ENCODE data around the gene CDON. TPM values are rescaled to one million over a fixed set of nuclear protein-coding genes. Genes with fewer than 3 reads are reported as not detected.

The CDON gene
- total and polyA plus RNA-seq, 9 of the 15 experiments (the other 6 are each of a cell fraction or from before 2014, with no cell fraction given): 0.08 to 0.64 (median 0.40) TPM

DNA sequence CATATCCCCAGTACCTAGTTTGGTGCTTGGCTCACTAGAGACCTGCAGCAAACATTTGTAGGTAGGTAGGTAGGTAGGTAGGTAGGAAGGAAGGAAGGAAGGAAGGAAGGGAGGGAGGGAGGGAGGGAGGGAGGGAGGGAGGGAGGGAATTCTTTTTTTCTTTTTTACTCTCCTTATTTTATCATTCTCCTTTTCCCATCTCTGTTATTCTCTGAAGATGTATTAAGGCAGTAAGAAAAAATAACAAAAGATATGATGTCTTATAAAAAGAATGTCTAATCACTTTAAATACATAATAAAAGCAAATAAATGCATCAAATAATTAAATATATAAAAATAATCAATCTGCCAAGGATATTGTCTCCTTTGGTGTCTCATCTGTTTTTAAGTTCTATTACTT, 88.4 kb downstream of the CDON start:
- ATAC-seq: no peak
- Histone ChIP-seq H3K27ac (ENCODE audit: extremely low read depth, low read depth, low read length) (no peak overlapping the region), H3K9ac (ENCODE audit: insufficient read depth in 1 of 2, low read depth in 2 of 2, low read length in 2 of 2) (no peak overlapping the region), H3K9me1 (ENCODE audit: control insufficient read depth, insufficient read depth, low read length) (no peaks in the 10 kb centered on the region), H3K9me3 (replicated peaks; ENCODE audit: control insufficient read depth, insufficient read depth, low read depth, low read length) (no peaks in the 10 kb centered on the region), H3K36me3 (ENCODE audit: control insufficient read depth, insufficient read depth, low read length) (no peaks in the 10 kb centered on the region), H3K4me2 (ENCODE audit: insufficient read depth, low read length) (no peak overlapping the region), H3K4me3 (no peak overlapping the region), H3K4me1 (replicated peaks in 1 of 2; ENCODE audit: control insufficient read depth in 2 of 2, insufficient read depth in 2 of 2, low read length in 2 of 2) (peaks cover 0 to 2% of the 10 kb centered on the region in 2 experiments; a peak in 2 of 5 replicates), H4K20me1 (replicated peaks; ENCODE audit: control insufficient read depth, insufficient read depth, low read length) (no peaks in the 10 kb centered on the region), H2AFZ (ENCODE audit: low read depth, low read length) (no peak overlapping the region), H3K27me3 (ENCODE audit: control insufficient read depth in 2 of 2, insufficient read depth in 2 of 2, low read length in 2 of 2) (peaks cover 11 to 13% of the 10 kb centered on the region in 2 experiments; a peak in 4 of 5 replicates), H3K79me2 (ENCODE audit: control insufficient read depth, insufficient read depth, low read length) (no peaks in the 10 kb centered on the region)
- POLR2A ChIA-PET: interaction anchor here (0.6 kb wide), 1 partner anchor 35 kb away, joined by 3 read pairs; no protein-coding TSS in a partner anchor
- CTCF ChIA-PET (ENCODE audit: low intra/inter-chr PET ratio): no interaction called here
- FAIRE-seq: no peak
- TF ChIP-seq SREBF2 (CRISPR knock-in tag; IDR thresholded peaks at IDR 0.05): no peak
- TF ChIP-seq, protein P1, sequence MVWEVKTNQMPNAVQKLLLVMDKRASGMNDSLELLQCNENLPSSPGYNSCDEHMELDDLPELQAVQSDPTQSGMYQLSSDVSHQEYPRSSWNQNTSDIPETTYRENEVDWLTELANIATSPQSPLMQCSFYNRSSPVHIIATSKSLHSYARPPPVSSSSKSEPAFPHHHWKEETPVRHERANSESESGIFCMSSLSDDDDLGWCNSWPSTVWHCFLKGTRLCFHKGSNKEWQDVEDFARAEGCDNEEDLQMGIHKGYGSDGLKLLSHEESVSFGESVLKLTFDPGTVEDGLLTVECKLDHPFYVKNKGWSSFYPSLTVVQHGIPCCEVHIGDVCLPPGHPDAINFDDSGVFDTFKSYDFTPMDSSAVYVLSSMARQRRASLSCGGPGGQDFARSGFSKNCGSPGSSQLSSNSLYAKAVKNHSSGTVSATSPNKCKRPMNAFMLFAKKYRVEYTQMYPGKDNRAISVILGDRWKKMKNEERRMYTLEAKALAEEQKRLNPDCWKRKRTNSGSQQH (CRISPR knock-in tag; IDR thresholded peaks at IDR 0.05): no peak
- no peak for TF ChIP-seq SRSF7 (optimal IDR thresholded peaks at IDR 0.05; ENCODE audit: low read depth, low read length)
- no peak for TF ChIP-seq ZBTB1 (CRISPR knock-in tag; IDR thresholded peaks at IDR 0.05; ENCODE audit: borderline replicate concordance, low read depth)
- TF ChIP-seq HNRNPK (IDR thresholded peaks at IDR 0.05; ENCODE audit: low read depth, low read length, poor library complexity, severe bottlenecking): peak; percentile 95
- TF ChIP-seq, protein P2, sequence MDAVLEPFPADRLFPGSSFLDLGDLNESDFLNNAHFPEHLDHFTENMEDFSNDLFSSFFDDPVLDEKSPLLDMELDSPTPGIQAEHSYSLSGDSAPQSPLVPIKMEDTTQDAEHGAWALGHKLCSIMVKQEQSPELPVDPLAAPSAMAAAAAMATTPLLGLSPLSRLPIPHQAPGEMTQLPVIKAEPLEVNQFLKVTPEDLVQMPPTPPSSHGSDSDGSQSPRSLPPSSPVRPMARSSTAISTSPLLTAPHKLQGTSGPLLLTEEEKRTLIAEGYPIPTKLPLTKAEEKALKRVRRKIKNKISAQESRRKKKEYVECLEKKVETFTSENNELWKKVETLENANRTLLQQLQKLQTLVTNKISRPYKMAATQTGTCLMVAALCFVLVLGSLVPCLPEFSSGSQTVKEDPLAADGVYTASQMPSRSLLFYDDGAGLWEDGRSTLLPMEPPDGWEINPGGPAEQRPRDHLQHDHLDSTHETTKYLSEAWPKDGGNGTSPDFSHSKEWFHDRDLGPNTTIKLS (IDR thresholded peaks at IDR 0.05; ENCODE audit: borderline replicate concordance, low read depth): no peak
- no peak for TF ChIP-seq JUNB (CRISPR knock-in tag; conservative IDR thresholded peaks at IDR 0.05)
- no peak for TF ChIP-seq ZNF197 (CRISPR knock-in tag; IDR thresholded peaks at IDR 0.05; ENCODE audit: low read depth)
- TF ChIP-seq CREB1 (IDR thresholded peaks at IDR 0.05): no peak
- no peak for TF ChIP-seq CREB1 (CRISPR knock-in tag; IDR thresholded peaks at IDR 0.05)
- TF ChIP-seq ZNF436 (CRISPR knock-in tag; IDR thresholded peaks at IDR 0.05): no peak
- TF ChIP-seq NONO (IDR thresholded peaks at IDR 0.05; ENCODE audit: low read depth in 2 of 2, low read length in 1 of 2): no peak
- peak; percentile 88 for TF ChIP-seq PCBP1 (IDR thresholded peaks at IDR 0.05; ENCODE audit: low read depth, low read length, poor library complexity, severe bottlenecking)
- peak; percentile 99 for TF ChIP-seq PCBP2 (IDR thresholded peaks at IDR 0.05; ENCODE audit: low read depth, low read length, poor library complexity, severe bottlenecking)
- TF ChIP-seq, protein P3, sequence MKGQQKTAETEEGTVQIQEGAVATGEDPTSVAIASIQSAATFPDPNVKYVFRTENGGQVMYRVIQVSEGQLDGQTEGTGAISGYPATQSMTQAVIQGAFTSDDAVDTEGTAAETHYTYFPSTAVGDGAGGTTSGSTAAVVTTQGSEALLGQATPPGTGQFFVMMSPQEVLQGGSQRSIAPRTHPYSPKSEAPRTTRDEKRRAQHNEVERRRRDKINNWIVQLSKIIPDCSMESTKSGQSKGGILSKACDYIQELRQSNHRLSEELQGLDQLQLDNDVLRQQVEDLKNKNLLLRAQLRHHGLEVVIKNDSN (CRISPR knock-in tag; IDR thresholded peaks at IDR 0.05): no peak
- no peak for TF ChIP-seq ZNF282 (CRISPR knock-in tag; IDR thresholded peaks at IDR 0.05)
- in situ Hi-C loops (cut with MboI): no loop called here
- no TSS peak for BruUV-seq (replicated peaks)
- no peak for DNase-seq (ENCODE audit: extremely low read depth in 1 of 4, low spot score in 3 of 4)
- intact Hi-C loops (cut with micrococcal nuclease): no loop called here
